H1 (cell line): Measurements from ENCODE around the gene TRAIP. TPM values are rescaled to one million over a fixed set of nuclear protein-coding genes. Genes with fewer than 3 reads are reported as not detected.
A peak's percentile ranks its signal among the peaks of the same experiment; 100 is the strongest.

Source experiments
- CTCF ChIA-PET: fragments of 300-600 bp; sonication (Branson Sonifier 250); formaldehyde crosslinking; loops from one replicate; lab custom pipeline; 2021; ENCODE audit not compliant: partially characterized antibody; lab: Charles Lee
- POLR2A ChIA-PET: fragments of 300-600 bp; sonication (Branson Sonifier 250); formaldehyde crosslinking; loops from one replicate; lab custom pipeline; 2021; ENCODE audit warnings: inconsistent platforms; ENCODE audit not compliant: partially characterized antibody; lab: Charles Lee
- DNase-seq, 2 experiments: peaks; one replicate each; pipeline versions ENCODE4 v3.0.0 to v3.0.0-alpha.2; 2010 to 2022; ENCODE audit warnings: low spot score in 2 of 2, low read depth in 1 of 2, mixed read lengths in 1 of 2
- FAIRE-seq: peaks from 2 replicates; lab custom pipeline; 2011; peaks lifted over from hg19 to GRCh38; lab: Jason Lieb, UNC
- H2AFZ ChIP-seq: 2 replicates; pipeline ENCODE4 v1.8.1; 2012; ENCODE audit warnings: low read length, inconsistent platforms
- H2AK5ac ChIP-seq: 2 replicates; pipeline ENCODE4 v1.6.1; 2013; ENCODE audit warnings: low read depth, low read length
- H2BK120ac ChIP-seq: replicated peaks from 2 replicates; pipeline ENCODE3; 2013; ENCODE audit warnings: low read depth, low read length, inconsistent platforms
- H2BK12ac ChIP-seq: 2 replicates; pipeline ENCODE4 v1.6.1; 2013; ENCODE audit warnings: low read depth, low read length
- H2BK15ac ChIP-seq: 2 replicates; pipeline ENCODE4 v1.6.1; 2013; ENCODE audit warnings: low read length
- H2BK20ac ChIP-seq: 2 replicates; pipeline ENCODE4 v1.6.1; 2013; ENCODE audit warnings: low read length
- H2BK5ac ChIP-seq: 2 replicates; pipeline ENCODE4 v1.6.1; 2013; ENCODE audit warnings: low read depth, low read length
- H3K14ac ChIP-seq: 2 replicates; pipeline ENCODE4 v1.6.1; 2013; ENCODE audit warnings: inconsistent platforms; ENCODE audit not compliant: insufficient read length
- H3K18ac ChIP-seq: 2 replicates; pipeline ENCODE4 v1.6.1; 2013; ENCODE audit warnings: low read length; ENCODE audit errors: extremely low read depth
- H3K23ac ChIP-seq: 2 replicates; pipeline ENCODE4 v1.6.1; 2013; ENCODE audit warnings: inconsistent platforms; ENCODE audit not compliant: insufficient read length
- H3K23me2 ChIP-seq: 2 replicates; pipeline ENCODE4 v1.6.1; 2013; ENCODE audit warnings: low read depth, low read length
- H3K27ac ChIP-seq: 2 replicates; pipeline ENCODE4 v1.6.1; 2011; ENCODE audit warnings: low read depth, low read length, inconsistent platforms
- H3K27me3 ChIP-seq, 4 experiments: replicated peaks in 1 of 4; 1 replicate in 1 of 4; 2 replicates in 3 of 4; pipeline versions ENCODE4 v1.6.1 to v1.8.1; 2011 to 2013; ENCODE audit warnings: low read length in 3 of 4, mild to moderate bottlenecking in 3 of 4, inconsistent platforms in 2 of 4, mixed read lengths in 2 of 4, moderate library complexity in 1 of 4; ENCODE audit not compliant: control insufficient read depth in 3 of 4, insufficient read depth in 3 of 4; ENCODE audit errors: extremely low read depth in 1 of 4
- H3K36me3 ChIP-seq, 4 experiments: 2 replicates each; pipeline versions ENCODE4 v1.6.1 to v1.8.1; 2011 to 2013; ENCODE audit warnings: mild to moderate bottlenecking in 4 of 4, low read length in 3 of 4, moderate library complexity in 2 of 4, control low read depth in 1 of 4, inconsistent platforms in 1 of 4; ENCODE audit not compliant: insufficient read depth in 4 of 4, control insufficient read depth in 2 of 4
- H3K4ac ChIP-seq: replicated peaks from 2 replicates; pipeline ENCODE3; 2013; ENCODE audit warnings: low read length, low read depth, mixed read lengths, inconsistent platforms; ENCODE audit not compliant: insufficient read length
- H3K4me1 ChIP-seq, 4 experiments: replicated peaks in 1 of 4; 1 replicate in 1 of 4; 2 replicates in 3 of 4; pipeline versions ENCODE4 v1.6.1 to v1.8.1; 2011 to 2013; ENCODE audit warnings: low read length in 3 of 4, inconsistent platforms in 2 of 4, mixed read lengths in 1 of 4; ENCODE audit not compliant: insufficient read depth in 4 of 4, control insufficient read depth in 3 of 4
- H3K4me2 ChIP-seq, 2 experiments: 2 replicates each; pipeline versions ENCODE4 v1.6.1 to v1.8.1; 2011 to 2013; ENCODE audit warnings: low read depth in 2 of 2, low read length in 2 of 2, control low read depth in 1 of 2, inconsistent platforms in 1 of 2, mild to moderate bottlenecking in 1 of 2; ENCODE audit not compliant: insufficient read depth in 1 of 2
- H3K4me3 ChIP-seq, 4 experiments: fragments of 200-600, 300-600 bp in 1 of 4; sonication (generic), shearing (Covaris generic), sonication (Bioruptor Twin) in 1 of 4; 2 replicates each; pipeline versions ENCODE4 v1.5.1 to v1.8.1; 2011 to 2016; ENCODE audit warnings: low read length in 4 of 4, low read depth in 3 of 4, control low read depth in 2 of 4, inconsistent platforms in 2 of 4, mild to moderate bottlenecking in 2 of 4, mixed read lengths in 1 of 4, moderate library complexity in 1 of 4; ENCODE audit not compliant: insufficient read depth in 2 of 4; ENCODE audit errors: extremely low read depth in 1 of 4
- H3K56ac ChIP-seq: replicated peaks from 2 replicates; pipeline ENCODE3; 2013; ENCODE audit warnings: low read depth, mild to moderate bottlenecking, mixed read lengths, low read length, inconsistent platforms; ENCODE audit not compliant: insufficient read length
- H3K79me1 ChIP-seq: 2 replicates; pipeline ENCODE4 v1.6.1; 2013; ENCODE audit warnings: low read depth, low read length, control low read depth
- H3K79me2 ChIP-seq, 2 experiments: 2 replicates each; pipeline versions ENCODE4 v1.6.1 to v1.8.1; 2012 to 2013; ENCODE audit warnings: low read length in 2 of 2, mild to moderate bottlenecking in 2 of 2, inconsistent platforms in 1 of 2; ENCODE audit not compliant: insufficient read depth in 2 of 2, control insufficient read depth in 1 of 2
- H3K9ac ChIP-seq, 4 experiments: replicated peaks in 1 of 4; 1 replicate in 1 of 4; 2 replicates in 3 of 4; pipeline versions ENCODE4 v1.6.1 to v1.8.1; 2011 to 2013; ENCODE audit warnings: low read depth in 3 of 4, low read length in 3 of 4, control low read depth in 2 of 4, mild to moderate bottlenecking in 2 of 4, moderate library complexity in 2 of 4, inconsistent platforms in 1 of 4; ENCODE audit errors: extremely low read depth in 1 of 4
- H3K9me3 ChIP-seq, 2 experiments: 2 replicates each; pipeline versions ENCODE4 v1.6.1 to v1.8.1; 2012 to 2013; ENCODE audit warnings: mild to moderate bottlenecking in 2 of 2, moderate library complexity in 2 of 2, control low read depth in 1 of 2, inconsistent platforms in 1 of 2, low read depth in 1 of 2, low read length in 1 of 2, mixed read lengths in 1 of 2; ENCODE audit not compliant: insufficient read depth in 2 of 2
- H4K20me1 ChIP-seq, 2 experiments: replicated peaks in 1 of 2; 2 replicates each; pipeline versions ENCODE3 to v1.8.1; 2011 to 2013; ENCODE audit warnings: inconsistent platforms in 2 of 2, low read length in 2 of 2, mild to moderate bottlenecking in 1 of 2; ENCODE audit not compliant: insufficient read depth in 2 of 2, control insufficient read depth in 1 of 2
- H4K5ac ChIP-seq: 2 replicates; pipeline ENCODE4 v1.6.1; 2013; ENCODE audit warnings: low read length, low read depth, mixed read lengths, inconsistent platforms; ENCODE audit not compliant: insufficient read length
- H4K8ac ChIP-seq: 2 replicates; pipeline ENCODE4 v1.8.0; 2013; ENCODE audit warnings: mild to moderate bottlenecking, moderate library complexity, low read length, inconsistent platforms; ENCODE audit not compliant: insufficient read depth; ENCODE audit errors: extremely low read depth
- H4K91ac ChIP-seq: replicated peaks from 2 replicates; pipeline ENCODE3; 2013; ENCODE audit warnings: low read length, mixed read lengths, inconsistent platforms; ENCODE audit not compliant: insufficient read length
- CHD1 ChIP-seq: IDR thresholded peaks from 2 replicates; pipeline ENCODE4 v1.6.1; 2012; ENCODE audit warnings: low read depth, low read length, improper control_type of control experiment
- CHD2 ChIP-seq: IDR thresholded peaks from 2 replicates; pipeline ENCODE4 v1.6.1; 2012; ENCODE audit warnings: low read length, improper control_type of control experiment
- WGBS, 2 experiments: shearing (Covaris generic) in 1 of 2; methylation state at CpG; one replicate each; pipeline versions ENCODE4 v1.1.6 to v1.1.7; 2013 to 2015; ENCODE audit warnings: low lambda C conversion rate in 2 of 2, mixed read lengths in 2 of 2, inconsistent platforms in 1 of 2, low coverage in 1 of 2, missing lambda C conversion rate in 1 of 2; ENCODE audit not compliant: insufficient replicate concordance in 2 of 2, insufficient coverage in 1 of 2, insufficient read length in 1 of 2; ENCODE audit errors: extremely low coverage in 1 of 2, missing lambda C conversion rate in 1 of 2; 5-methylcytosine and 5-hydroxymethylcytosine counted together
- polyA plus RNA-seq, 7 experiments: library from polyadenylated mRNA; depleted of rRNA in 3 of 7; stranded (reverse) in 5 of 7; unstranded in 2 of 7; fragments of >200 nt in 5 of 7; fragments of 200-250 nt in 2 of 7; gene quantifications; 1 replicate in 5 of 7; 2 replicates in 1 of 7; 4 replicates in 1 of 7; pipeline versions ENCODE4 v1.2.1 to v1.2.3, GENCODE V29; 2011 to 2013; ENCODE audit warnings: missing spikeins in 2 of 7, mixed read lengths in 2 of 7
- total RNA-seq: library from RNA; stranded (reverse); fragmentation: NEBNext Ultra II Directional; extraction: Animal tissue kit (Norgen Biotek cat#: 25700); gene quantifications from 2 replicates; pipeline ENCODE4 v1.2.1, GENCODE V29; 2021

TRAIP gene
- total and polyA plus RNA-seq, 2 of the 8 experiments (the other 6 are each of a cell fraction or from before 2014, with no cell fraction given) = 27.7 to 28.1 TPM

- no peak overlapping the region for H2AFZ ChIP-seq
- peak overlapping the region; percentile 48 for H3K4ac ChIP-seq
- H4K20me1 ChIP-seq = peaks cover 0 to 3% of the 10 kb centered on the region in 2 experiments
- H2BK12ac ChIP-seq = 0 out of 2 replicates have a peak overlapping the region, but pooled peaks have one; percentile 35
- FAIRE-seq (no peak), DNase-seq (no peak)
- no peak overlapping the region for H3K56ac ChIP-seq
- peak overlapping the region; percentile 42 for H4K5ac ChIP-seq
- H3K27me3 ChIP-seq = peaks cover 0 to 2% (median 0%) of the 10 kb centered on the region in 4 experiments; a peak in 2 of 7 replicates
- H3K9me3 ChIP-seq = no peaks in the 10 kb centered on the region
- H3K27ac ChIP-seq = no peak overlapping the region
- peaks cover 8% of the 10 kb centered on the region; the same call in 1 of the 2 replicates for H3K23me2 ChIP-seq
- H3K79me2 ChIP-seq = peaks cover 0 to 30% of the 10 kb centered on the region in 2 experiments; a peak in 2 of 4 replicates
- ChIA-PET CTCF (interaction anchor here (2.1 to 3.6 kb wide), 3 partner anchors 53 to 123 kb away, joined by 5 to 20 read pairs (median 9); no protein-coding TSS in a partner anchor), POLR2A (interaction anchor here (1.2 to 3.3 kb wide), 4 partner anchors 17 to 142 kb away, joined by 3 to 18 read pairs (median 4); partner anchors contain the start of genes AMIGO3, GMPPB and MON1A)
- H3K4me3 ChIP-seq = peak overlapping the region in 1 of 4 experiments; percentile 85; a peak in 3 of 8 replicates
- H2BK120ac ChIP-seq = no peak overlapping the region
- peaks cover 0 to 3% (median 1%) of the 10 kb centered on the region in 4 experiments; a peak in 4 of 8 replicates for H3K36me3 ChIP-seq
- H3K14ac ChIP-seq = no peak overlapping the region
- WGBS, 2 experiments = 89% methylated on average over 3 of the region's 3 CpGs; no CpG with 5 or more reads in 1 of the 2 experiments
- peak overlapping the region in 2 of 4 experiments; percentile 1 to 6; a peak in 3 of 7 replicates for H3K9ac ChIP-seq
- peak overlapping the region; percentile 67; the same call in 1 of the 2 replicates for H2BK5ac ChIP-seq
- H3K79me1 ChIP-seq = peaks cover 8% of the 10 kb centered on the region; the same call in 1 of the 2 replicates
- peak overlapping the region; percentile 66 to 71 for H3K4me2 ChIP-seq
- peak overlapping the region; percentile 95; the same call in 1 of the 2 replicates for H4K8ac ChIP-seq
- H3K23ac ChIP-seq = no peak overlapping the region
- H3K4me1 ChIP-seq = peaks cover 0 to 5% (median 2%) of the 10 kb centered on the region in 4 experiments; a peak in 2 of 7 replicates
- no peak overlapping the region; the same call in 1 of the 2 replicates for H2BK20ac ChIP-seq
- no peak overlapping the region; the same call in 1 of the 2 replicates for H2AK5ac ChIP-seq
- H4K91ac ChIP-seq = peak overlapping the region; percentile 6
- H3K18ac ChIP-seq = no peak overlapping the region
- H2BK15ac ChIP-seq = peak overlapping the region; percentile 46; the same call in 1 of the 2 replicates
- no peak for TF ChIP-seq CHD2
- no peak for TF ChIP-seq CHD1
These were observed 69.2 kb downstream of the TRAIP start for GRCh38 chr3:49787182-49787464.
